GM18526 (cell line): Measurements from ENCODE around the gene SRRM1.

Experiments used
- POLR2A ChIP-seq: IDR thresholded peaks from 3 replicates; pipeline ENCODE4 v1.6.1; 2011; ENCODE audit not compliant: insufficient read length; ENCODE audit errors: extremely low read depth

The SRRM1 gene

GRCh38 chr1:24636661-24637357 is 6.3 kb upstream of the SRRM1 start:
- no peak for TF ChIP-seq POLR2A

GRCh38 chr1:24639094-24639493 is 4.0 kb upstream of the SRRM1 start:
- TF ChIP-seq POLR2A: no peak

GRCh38 chr1:24639881-24640280 is 3.2 kb upstream of the SRRM1 start:
- no peak for TF ChIP-seq POLR2A

- no peak for TF ChIP-seq POLR2A
These were observed 2.8 kb upstream of the SRRM1 start for GRCh38 chr1:24640288-24640687.

- TF ChIP-seq POLR2A: no peak
These were observed 1.4 kb upstream of the SRRM1 start for GRCh38 chr1:24641646-24642151.

GRCh38 chr1:24643363-24644099 is 429 bp downstream of the SRRM1 start:
- TF ChIP-seq POLR2A: no peak

GRCh38 chr1:24644100-24644384 is 940 bp downstream of the SRRM1 start:
- TF ChIP-seq POLR2A: no peak

- no peak for TF ChIP-seq POLR2A
These were observed 5.8 kb downstream of the SRRM1 start for GRCh38 chr1:24648919-24649318.

- no peak for TF ChIP-seq POLR2A
These were observed 9.3 kb downstream of the SRRM1 start for GRCh38 chr1:24652382-24652781.

GRCh38 chr1:24654010-24654409 is 10.9 kb downstream of the SRRM1 start:
- TF ChIP-seq POLR2A: no peak

GRCh38 chr1:24656046-24656445 is 12.9 kb downstream of the SRRM1 start:
- TF ChIP-seq POLR2A: no peak

- TF ChIP-seq POLR2A: no peak
These were observed 14.7 kb downstream of the SRRM1 start for GRCh38 chr1:24657781-24658180.

GRCh38 chr1:24659166-24659904 is 16.2 kb downstream of the SRRM1 start:
- no peak for TF ChIP-seq POLR2A

- TF ChIP-seq POLR2A: no peak
These were observed 17.0 kb downstream of the SRRM1 start for GRCh38 chr1:24659993-24660665.

GRCh38 chr1:24664507-24665033 is 21.5 kb downstream of the SRRM1 start:
- no peak for TF ChIP-seq POLR2A
